GM12892 (cell line): Measurements from ENCODE around the gene WDR83.

ENCODE experiments used
- POLR2A ChIP-seq: IDR thresholded peaks from 2 replicates; pipeline ENCODE4 v1.6.1; 2011; ENCODE audit warnings: low read depth, low read length, control low read depth
- POLR2AphosphoS5 ChIP-seq: IDR thresholded peaks from 2 replicates; pipeline ENCODE4 v1.6.1; 2011; ENCODE audit warnings: low read depth, low read length, control low read depth
- TAF1 ChIP-seq: IDR thresholded peaks from 2 replicates; pipeline ENCODE4 v1.6.1; 2011; ENCODE audit warnings: low read depth, mild to moderate bottlenecking, control low read depth, low read length, borderline replicate concordance

GRCh38 chr19:12676928-12677327 lies 10.3 kb downstream of the WDR83 start:
- no peak; the same call in 1 of the 2 replicates for TF ChIP-seq POLR2A
- no peak for TF ChIP-seq POLR2AphosphoS5
- TF ChIP-seq TAF1, result no peak
